A549 (cell line): ENCODE data around the gene MSI2. TPM values are rescaled to one million over a fixed set of nuclear protein-coding genes. Genes with fewer than 3 reads are reported as not detected.

Experiments
- ATAC-seq, 2 experiments: fragments of 200-7000 bp in 1 of 2; fragments of >200 bp in 1 of 2; cut with Nextera tagmentation in 1 of 2; cut with Tn5 transposase in 1 of 2; 3 replicates each; pipeline versions ENCODE4 v1.8.0 to v1.9.1; 2018 to 2020; ENCODE audit warnings: mild to moderate bottlenecking in 1 of 2, moderate library complexity in 1 of 2
- CTCF ChIA-PET: fragments of 300-600 bp; sonication (Branson Sonifier 250); formaldehyde crosslinking; extraction: SDS; loops from one replicate; lab custom pipeline; 2021; ENCODE audit warnings: antibody characterized with exemption, inconsistent platforms; lab: Yijun Ruan, JAX
- POLR2A ChIA-PET: fragments of 350-600 bp; formaldehyde crosslinking; extraction: SDS; loops from one replicate; lab custom pipeline; 2021; ENCODE audit warnings: antibody characterized with exemption, inconsistent platforms; lab: Yijun Ruan, JAX
- DNase-seq, 2 experiments: peaks; one replicate each; pipeline versions ENCODE4 v3.0.0 to v3.0.0-alpha.2; 2011 to 2016; ENCODE audit warnings: low read depth in 1 of 2, low spot score in 1 of 2
- FAIRE-seq: peaks from 2 replicates; lab custom pipeline; 2011; peaks lifted over from hg19 to GRCh38; lab: Jason Lieb, UNC
- H3K27ac ChIP-seq, 2 experiments: fragments of >200 bp; sonication (Bioruptor Twin); formaldehyde crosslinking; 3 replicates each; pipeline ENCODE4 v1.5.1; 2016 to 2017
- H3K4me1 ChIP-seq: fragments of >200 bp; sonication (Bioruptor Twin); formaldehyde crosslinking; 3 replicates; pipeline ENCODE4 v1.6.1; 2016
- H3K4me2 ChIP-seq: fragments of >200 bp; sonication (Bioruptor Twin); formaldehyde crosslinking; 3 replicates; pipeline ENCODE4 v1.6.1; 2016
- H3K4me3 ChIP-seq: fragments of >200 bp; sonication (Bioruptor Twin); formaldehyde crosslinking; 3 replicates; pipeline ENCODE4 v1.5.1; 2016
- H3K9me3 ChIP-seq: fragments of >200 bp; sonication (Bioruptor Twin); formaldehyde crosslinking; 3 replicates; pipeline ENCODE4 v1.6.1; 2016
- CEBPB ChIP-seq, 2 experiments: fragments of >200 bp in 1 of 2; sonication (Bioruptor Twin) in 1 of 2; formaldehyde crosslinking in 1 of 2; IDR thresholded peaks; 2 replicates each; pipeline ENCODE4 v1.6.1; 2012 to 2016
- E2F6 ChIP-seq: IDR thresholded peaks from 2 replicates; pipeline ENCODE4 v1.6.1; 2012; ENCODE audit warnings: low read depth, borderline replicate concordance
- ESRRA ChIP-seq: fragments of 150-350 bp; IDR thresholded peaks from 2 replicates; pipeline ENCODE4 v1.6.1; 2014; ENCODE audit warnings: mild to moderate bottlenecking, low read length, borderline replicate concordance
- FOSB ChIP-seq: fragments of 250-450 bp; sonication (Bioruptor Pico); IDR thresholded peaks from 2 replicates; pipeline ENCODE4 v1.5.0; 2020; ENCODE audit warnings: mild to moderate bottlenecking, moderate library complexity
- FOSL2 ChIP-seq, 2 experiments: fragments of 450-650 bp in 1 of 2; fragments of >200 bp in 1 of 2; sonication (Bioruptor Twin) in 1 of 2; formaldehyde crosslinking; IDR thresholded peaks; 2 replicates each; pipeline versions ENCODE4 v1.5.0 to v1.6.1; 2016 to 2020; ENCODE audit warnings: mild to moderate bottlenecking in 1 of 2, moderate library complexity in 1 of 2
- FOXS1 ChIP-seq: fragments of 250-450 bp; sonication (Bioruptor Pico); IDR thresholded peaks from 2 replicates; pipeline ENCODE4 v1.5.0; 2020; ENCODE audit warnings: mild to moderate bottlenecking, moderate library complexity
- GATA3 ChIP-seq: IDR thresholded peaks from 2 replicates; pipeline ENCODE4 v1.6.1; 2012; ENCODE audit warnings: borderline replicate concordance
- HMGXB4 ChIP-seq: fragments of 250-450 bp; sonication (Bioruptor Pico); IDR thresholded peaks from 2 replicates; pipeline ENCODE4 v1.5.0; 2021; ENCODE audit warnings: mild to moderate bottlenecking, moderate library complexity, borderline replicate concordance
- HOXB5 ChIP-seq: fragments of 250-450 bp; sonication (Bioruptor Pico); IDR thresholded peaks from 2 replicates; pipeline ENCODE4 v1.5.0; 2020; ENCODE audit warnings: mild to moderate bottlenecking, moderate library complexity
- JUN ChIP-seq, 2 experiments: fragments of >200 bp; sonication (Bioruptor Twin); formaldehyde crosslinking; IDR thresholded peaks; 2 replicates in 1 of 2; 3 replicates in 1 of 2; pipeline ENCODE4 v1.6.1; 2016 to 2017
- JUNB ChIP-seq: fragments of >200 bp; sonication (Bioruptor Twin); formaldehyde crosslinking; IDR thresholded peaks from 2 replicates; pipeline ENCODE4 v1.6.1; 2016
- KDM1A ChIP-seq: fragments of 200-600 bp; sonication (generic); IDR thresholded peaks from 2 replicates; pipeline ENCODE4 v1.6.1; 2016; ENCODE audit warnings: low read depth, mild to moderate bottlenecking
- MAZ ChIP-seq: fragments of 150-350 bp; IDR thresholded peaks from 2 replicates; pipeline ENCODE4 v1.6.1; 2014; ENCODE audit warnings: antibody characterized with exemption, low read depth, low read length, borderline replicate concordance
- RAD21 ChIP-seq, 2 experiments: fragments of >200 bp in 1 of 2; sonication (Bioruptor Twin) in 1 of 2; formaldehyde crosslinking in 1 of 2; IDR thresholded peaks in 1 of 2; conservative IDR thresholded peaks in 1 of 2; 2 replicates in 1 of 2; 3 replicates in 1 of 2; pipeline ENCODE4 v1.6.1; 2012 to 2018; ENCODE audit warnings: inconsistent platforms in 1 of 2
- RARB ChIP-seq: fragments of 250-450 bp; sonication (Bioruptor Pico); IDR thresholded peaks from 2 replicates; pipeline ENCODE4 v1.8.0; 2021; ENCODE audit warnings: mild to moderate bottlenecking, moderate library complexity
- RCOR1 ChIP-seq: fragments of 150-350 bp; IDR thresholded peaks from 2 replicates; pipeline ENCODE4 v1.6.1; 2014; ENCODE audit warnings: antibody characterized with exemption, low read length, low read depth
- RFX5 ChIP-seq: fragments of 450-650 bp; IDR thresholded peaks from 2 replicates; pipeline ENCODE4 v1.7.1; 2014; ENCODE audit warnings: antibody characterized with exemption, mild to moderate bottlenecking, moderate library complexity
- TFCP2L1 ChIP-seq: fragments of 250-450 bp; sonication (Bioruptor Pico); IDR thresholded peaks from 2 replicates; pipeline ENCODE4 v1.5.0; 2021; ENCODE audit warnings: mild to moderate bottlenecking
- ZFP36 ChIP-seq: fragments of 450-650 bp; IDR thresholded peaks from 2 replicates; pipeline ENCODE4 v1.6.1; 2014; ENCODE audit warnings: borderline replicate concordance; ENCODE audit not compliant: partially characterized antibody
- WGBS: methylation state at CpG from one replicate; pipeline ENCODE4 v1.1.6; 2017; ENCODE audit errors: missing lambda C conversion rate; 5-methylcytosine and 5-hydroxymethylcytosine counted together
- polyA plus RNA-seq, 4 experiments: library from polyadenylated mRNA; depleted of rRNA in 3 of 4; stranded (reverse); fragments of >200 nt; fragmentation: RNase III in 1 of 4; extraction: RNeasy Plus Mini Kit Qiagen cat#74134 plus additional on column Dnase treatment in 1 of 4; gene quantifications; 2 replicates in 3 of 4; 3 replicates in 1 of 4; pipeline ENCODE4 v1.2.3, GENCODE V29; 2011 to 2017
- TF ChIP-seq, protein P1 (sequence below): fragments of 250-450 bp; sonication (Bioruptor Pico); IDR thresholded peaks from 2 replicates; pipeline ENCODE4 v1.5.0; 2020; ENCODE audit warnings: low read depth, mild to moderate bottlenecking, moderate library complexity
- TF ChIP-seq, protein P2 (sequence below): fragments of 150-350 bp; IDR thresholded peaks from 2 replicates; pipeline ENCODE4 v1.6.1; 2014; ENCODE audit warnings: low read depth, mild to moderate bottlenecking, low read length

Gene MSI2
- polyA plus RNA-seq, 2 of the 4 experiments (the other 2 are of a cell fraction): 43.6 to 44.4 TPM

DNA sequence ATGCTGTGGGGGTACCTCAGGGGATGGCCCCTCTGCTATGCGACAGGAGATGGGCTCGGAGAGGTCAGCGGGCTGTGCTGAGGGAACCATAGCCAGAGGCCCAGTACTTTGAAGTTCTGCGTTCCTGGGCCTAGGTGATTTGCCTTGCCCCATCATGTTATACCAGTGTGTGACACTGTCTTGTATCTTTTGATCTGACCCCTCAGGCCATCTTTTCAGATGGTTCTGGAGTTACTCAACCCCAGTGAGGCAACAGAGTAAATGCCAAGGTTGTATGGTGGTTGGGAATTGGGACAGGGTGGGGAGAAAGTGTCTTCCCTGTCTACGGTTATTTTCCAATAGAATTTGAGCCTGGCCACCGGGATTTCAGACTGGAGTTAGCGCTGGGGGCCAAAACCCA is 8.5 kb downstream of the MSI2 start:
- TF ChIP-seq HOXB5 (CRISPR knock-in tag) (no peak), MAZ (no peak), RAD21 (conservative IDR thresholded peaks at IDR 0.05 in 1 of 2, IDR thresholded peaks at IDR 0.05 in 1 of 2) (no peak), GATA3 (no peak), JUN (IDR thresholded peaks at IDR 0.05) (no peak), KDM1A (no peak), FOSB (CRISPR knock-in tag) (no peak), FOXS1 (no peak), FOSL2 (IDR thresholded peaks at IDR 0.05) (no peak), FOSL2 (CRISPR knock-in tag; IDR thresholded peaks at IDR 0.05) (no peak), CEBPB (IDR thresholded peaks at IDR 0.05) (no peak), ESRRA (no peak), HMGXB4 (no peak)
- TF ChIP-seq, protein P1, sequence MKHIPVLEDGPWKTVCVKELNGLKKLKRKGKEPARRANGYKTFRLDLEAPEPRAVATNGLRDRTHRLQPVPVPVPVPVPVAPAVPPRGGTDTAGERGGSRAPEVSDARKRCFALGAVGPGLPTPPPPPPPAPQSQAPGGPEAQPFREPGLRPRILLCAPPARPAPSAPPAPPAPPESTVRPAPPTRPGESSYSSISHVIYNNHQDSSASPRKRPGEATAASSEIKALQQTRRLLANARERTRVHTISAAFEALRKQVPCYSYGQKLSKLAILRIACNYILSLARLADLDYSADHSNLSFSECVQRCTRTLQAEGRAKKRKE (CRISPR knock-in tag): no peak
- TF ChIP-seq, protein P2, sequence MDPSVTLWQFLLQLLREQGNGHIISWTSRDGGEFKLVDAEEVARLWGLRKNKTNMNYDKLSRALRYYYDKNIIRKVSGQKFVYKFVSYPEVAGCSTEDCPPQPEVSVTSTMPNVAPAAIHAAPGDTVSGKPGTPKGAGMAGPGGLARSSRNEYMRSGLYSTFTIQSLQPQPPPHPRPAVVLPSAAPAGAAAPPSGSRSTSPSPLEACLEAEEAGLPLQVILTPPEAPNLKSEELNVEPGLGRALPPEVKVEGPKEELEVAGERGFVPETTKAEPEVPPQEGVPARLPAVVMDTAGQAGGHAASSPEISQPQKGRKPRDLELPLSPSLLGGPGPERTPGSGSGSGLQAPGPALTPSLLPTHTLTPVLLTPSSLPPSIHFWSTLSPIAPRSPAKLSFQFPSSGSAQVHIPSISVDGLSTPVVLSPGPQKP: no peak
- H3K4me1 ChIP-seq: peaks cover 8% of the 10 kb centered on the region; the same call in 2 of the 3 replicates
- no peak overlapping the region for H3K27ac ChIP-seq
- DNase-seq: no peak
- no peak for FAIRE-seq
- ATAC-seq: no peak
- 88% methylated on average over 7 of the region's 7 CpGs for WGBS
- ChIA-PET CTCF (interaction anchor here (2.9 kb wide), 1 partner anchor 22 kb away, joined by 12 read pairs; no protein-coding TSS in a partner anchor), POLR2A (no interaction called here)
- no peak overlapping the region for H3K4me2 ChIP-seq
- H3K4me3 ChIP-seq: no peak overlapping the region
- no peaks in the 10 kb centered on the region for H3K9me3 ChIP-seq

GRCh38 chr17:57266902-57267311 is 10.6 kb downstream of the MSI2 start:
- ATAC-seq (no peak), FAIRE-seq (no peak), DNase-seq (no peak)
- no peaks in the 10 kb centered on the region for H3K9me3 ChIP-seq
- ChIA-PET CTCF (interaction anchor here (0.6 to 2.6 kb wide), 9 partner anchors 9 to 902 kb away, joined by 3 to 16 read pairs (median 3); partner anchors contain the start of gene MSI2), POLR2A (no interaction called here)
- peaks cover 4% of the 10 kb centered on the region; the same call in 1 of the 3 replicates for H3K4me1 ChIP-seq
- H3K27ac ChIP-seq: no peak overlapping the region
- no peak overlapping the region for H3K4me2 ChIP-seq
- TF ChIP-seq ZFP36 (no peak), RCOR1 (no peak), RAD21 (conservative IDR thresholded peaks at IDR 0.05 in 1 of 2, IDR thresholded peaks at IDR 0.05 in 1 of 2) (no peak), HOXB5 (CRISPR knock-in tag) (no peak), TFCP2L1 (CRISPR knock-in tag) (no peak), JUNB (no peak), RFX5 (no peak), KDM1A (no peak), E2F6 (no peak), RARB (CRISPR knock-in tag) (no peak)
- no peak overlapping the region for H3K4me3 ChIP-seq
- whole genome bisulfite sequencing: 89% methylated on average over 13 of the region's 14 CpGs
